Fibroblast of the aortic adventitia (primary cell): ENCODE results near the gene ADAM29. TPM values are rescaled to one million over a fixed set of nuclear protein-coding genes. Genes with fewer than 3 reads are reported as not detected.
"Not testable (repeated sequence)": the region's sequence is repeated elsewhere in the genome, so short reads cannot be mapped to it uniquely, and the experiment has no call there.

Experiments used
- DNase-seq: peaks from one replicate; pipeline ENCODE4 v3.0.0-alpha.2; 2010; ENCODE audit warnings: low read depth
- H3K4me3 ChIP-seq: 2 replicates; pipeline ENCODE4 v1.5.1; 2011; ENCODE audit warnings: low read depth, mild to moderate bottlenecking, control low read depth, low read length, moderate library complexity
- small RNA-seq: library from RNA; depleted of rRNA; stranded (forward); fragments of <200 nt; gene quantifications from one replicate; pipeline ENCODE3, GENCODE V24; 2012
- total RNA-seq: library from RNA; depleted of rRNA; stranded (reverse); fragments of >200 nt; gene quantifications from 2 replicates; pipeline ENCODE4 v1.2.3, GENCODE V29; 2012; ENCODE audit warnings: low replicate concordance
- TF ChIP-seq, protein P1 (sequence below): IDR thresholded peaks from 2 replicates; pipeline ENCODE4 v1.5.1; 2011; ENCODE audit warnings: mild to moderate bottlenecking, low read length, control low read depth, inconsistent platforms; ENCODE audit not compliant: insufficient read depth

The ADAM29 gene
- total RNA-seq, 1 donor, result not detected

DNA sequence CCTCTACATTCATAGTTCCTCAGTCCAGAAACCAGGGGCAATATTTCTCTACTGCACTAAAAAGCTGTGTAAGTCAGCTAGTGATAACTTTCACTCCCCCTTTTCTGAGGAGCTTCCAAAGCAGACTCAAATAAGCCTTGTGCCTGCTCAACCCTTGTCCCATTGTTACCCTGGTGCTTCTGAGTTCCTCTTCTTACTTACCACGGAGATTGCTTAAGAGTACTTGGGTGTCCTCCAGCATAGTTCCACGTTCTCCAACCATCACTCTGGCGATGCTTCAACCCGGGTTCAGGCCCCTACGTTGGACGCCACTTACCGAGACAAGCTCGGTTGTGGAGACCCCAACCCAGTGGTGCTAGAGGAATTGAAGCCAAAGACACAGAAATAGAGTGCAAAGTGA, 71.6 kb downstream of the ADAM29 start:
- TF ChIP-seq, protein P1, sequence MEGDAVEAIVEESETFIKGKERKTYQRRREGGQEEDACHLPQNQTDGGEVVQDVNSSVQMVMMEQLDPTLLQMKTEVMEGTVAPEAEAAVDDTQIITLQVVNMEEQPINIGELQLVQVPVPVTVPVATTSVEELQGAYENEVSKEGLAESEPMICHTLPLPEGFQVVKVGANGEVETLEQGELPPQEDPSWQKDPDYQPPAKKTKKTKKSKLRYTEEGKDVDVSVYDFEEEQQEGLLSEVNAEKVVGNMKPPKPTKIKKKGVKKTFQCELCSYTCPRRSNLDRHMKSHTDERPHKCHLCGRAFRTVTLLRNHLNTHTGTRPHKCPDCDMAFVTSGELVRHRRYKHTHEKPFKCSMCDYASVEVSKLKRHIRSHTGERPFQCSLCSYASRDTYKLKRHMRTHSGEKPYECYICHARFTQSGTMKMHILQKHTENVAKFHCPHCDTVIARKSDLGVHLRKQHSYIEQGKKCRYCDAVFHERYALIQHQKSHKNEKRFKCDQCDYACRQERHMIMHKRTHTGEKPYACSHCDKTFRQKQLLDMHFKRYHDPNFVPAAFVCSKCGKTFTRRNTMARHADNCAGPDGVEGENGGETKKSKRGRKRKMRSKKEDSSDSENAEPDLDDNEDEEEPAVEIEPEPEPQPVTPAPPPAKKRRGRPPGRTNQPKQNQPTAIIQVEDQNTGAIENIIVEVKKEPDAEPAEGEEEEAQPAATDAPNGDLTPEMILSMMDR, result no peak
- no peak for DNase-seq
- no peak overlapping the region for H3K4me3 ChIP-seq

DNA sequence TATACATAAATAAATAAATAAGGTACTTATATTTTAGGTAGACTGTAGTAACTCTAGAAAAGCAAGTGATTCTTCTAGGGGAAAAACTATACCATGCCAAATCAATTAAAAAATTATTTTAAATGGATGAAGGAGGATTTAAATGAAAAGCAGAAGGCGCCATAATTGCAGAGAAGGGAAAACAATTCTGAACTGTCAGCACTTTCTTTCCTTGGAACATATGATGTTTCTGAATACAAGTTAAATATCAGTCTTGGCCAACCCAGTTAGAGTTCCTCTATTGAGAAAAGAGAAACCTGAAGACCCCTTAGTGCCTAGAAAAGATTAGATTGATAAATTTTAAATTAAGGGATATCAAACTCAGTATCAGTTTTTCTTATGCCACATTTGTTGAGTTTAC, 75.8 kb downstream of the ADAM29 start:
- TF ChIP-seq, protein P1, result no peak
- H3K4me3 ChIP-seq, result no peak overlapping the region
- no peak for DNase-seq

DNA sequence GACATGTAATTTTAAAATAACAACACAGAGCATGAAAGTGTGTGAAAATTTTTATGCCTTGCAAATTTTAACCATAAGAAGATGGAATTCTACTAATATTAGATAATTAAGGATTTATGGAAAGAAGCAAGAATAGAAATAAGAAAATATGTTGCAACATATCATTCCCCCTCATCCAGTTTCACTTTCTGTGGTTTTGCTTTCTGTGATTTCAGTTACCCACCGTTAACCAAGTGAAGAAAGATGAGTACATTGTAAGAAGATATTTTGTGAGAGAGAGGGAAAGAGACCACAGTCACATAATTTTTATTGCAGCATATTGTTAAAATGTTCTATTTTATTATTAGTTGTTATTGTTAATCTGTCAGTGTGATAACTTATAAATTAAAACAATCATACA, 77.9 kb downstream of the ADAM29 start:
- DNase-seq, result no peak
- TF ChIP-seq, protein P1, result no peak
- no peak overlapping the region for H3K4me3 ChIP-seq

DNA sequence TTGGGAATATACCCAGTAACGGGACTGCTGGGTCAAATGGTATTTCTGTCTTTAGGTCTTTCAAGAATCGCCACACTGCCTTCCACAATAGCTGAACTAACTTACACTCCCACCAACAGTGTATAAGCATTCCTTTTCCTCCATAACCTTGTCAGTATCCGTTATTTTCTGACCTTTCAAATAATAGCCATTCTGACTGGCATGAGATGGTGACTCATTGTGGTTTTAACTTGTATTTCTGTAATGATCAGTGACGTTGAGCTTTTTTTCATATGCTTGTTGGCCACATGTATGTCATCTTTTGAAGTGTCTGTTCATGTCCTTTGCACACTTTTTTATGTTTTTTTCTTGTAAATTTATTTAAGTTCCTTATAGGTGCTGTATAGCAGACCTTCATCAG, 81.2 kb downstream of the ADAM29 start:
- DNase-seq, result no peak
- TF ChIP-seq, protein P1, result no peak
- H3K4me3 ChIP-seq, result no peak overlapping the region

DNA sequence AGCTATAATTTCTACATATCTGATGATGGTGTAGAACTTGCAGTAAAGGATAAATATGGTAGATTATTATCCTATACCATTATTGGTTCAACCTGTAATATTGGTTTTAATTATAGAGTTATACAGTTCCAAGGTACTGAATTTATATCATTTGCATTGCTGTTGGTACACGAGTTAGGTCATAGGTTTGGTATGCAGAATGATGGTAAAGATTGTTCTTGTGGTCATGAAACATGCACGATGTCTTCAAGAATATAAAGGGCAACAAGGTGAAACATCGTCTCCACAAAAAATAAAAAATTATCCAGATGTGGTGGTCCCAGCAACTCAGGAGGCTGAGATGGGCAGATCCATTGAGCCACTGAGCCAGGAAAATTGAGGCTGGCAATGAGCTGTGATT, 99.6 kb downstream of the ADAM29 start:
- no peak for DNase-seq
- no peak overlapping the region for H3K4me3 ChIP-seq
- TF ChIP-seq, protein P1, result no peak

DNA sequence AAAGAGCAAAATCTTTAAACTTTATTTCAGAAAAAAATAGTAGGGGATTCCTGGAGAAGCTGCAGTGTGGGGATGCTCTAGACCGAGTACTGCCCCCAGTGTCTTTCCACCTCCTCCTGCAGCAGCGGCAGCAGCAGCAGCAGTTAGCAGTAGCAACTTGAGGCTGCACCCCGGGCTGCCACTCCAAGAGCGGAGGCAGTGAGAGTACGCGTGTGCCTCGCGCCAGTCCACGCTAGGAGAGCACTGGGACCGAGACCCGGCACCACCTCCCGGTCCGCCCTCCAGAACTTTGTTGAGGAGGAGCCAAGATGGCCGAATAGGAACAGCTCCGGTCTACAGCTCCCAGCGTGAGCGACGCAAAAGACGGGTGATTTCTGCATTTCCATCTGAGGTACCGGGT, 101.3 kb downstream of the ADAM29 start:
- H3K4me3 ChIP-seq, DNase-seq: not testable (repeated sequence)

Small RNAs within 50 kb of the gene (small RNA-seq; reads per million reads assigned to genes)
- not detected for gene AC105914.1

Other genes starting within 250 kb of the ADAM29 start
- not detected in 2 replicates for gene GLRA3, start 89.1 kb upstream of the ADAM29 start, total RNA-seq